HG02938 (cell line): ENCODE measurements around the gene MTHFR.
"Not testable (repeated sequence)": the region's sequence is repeated elsewhere in the genome, so short reads cannot be mapped to it uniquely, and the experiment has no call there.

ENCODE experiments used
- ATAC-seq: cut with Tn5 transposase; IDR thresholded peaks from one replicate; pipeline ENCODE4 v1.9.1; 2021; ENCODE audit warnings: mild to moderate bottlenecking, moderate library complexity; ENCODE audit not compliant: unreplicated experiment

MTHFR gene

DNA sequence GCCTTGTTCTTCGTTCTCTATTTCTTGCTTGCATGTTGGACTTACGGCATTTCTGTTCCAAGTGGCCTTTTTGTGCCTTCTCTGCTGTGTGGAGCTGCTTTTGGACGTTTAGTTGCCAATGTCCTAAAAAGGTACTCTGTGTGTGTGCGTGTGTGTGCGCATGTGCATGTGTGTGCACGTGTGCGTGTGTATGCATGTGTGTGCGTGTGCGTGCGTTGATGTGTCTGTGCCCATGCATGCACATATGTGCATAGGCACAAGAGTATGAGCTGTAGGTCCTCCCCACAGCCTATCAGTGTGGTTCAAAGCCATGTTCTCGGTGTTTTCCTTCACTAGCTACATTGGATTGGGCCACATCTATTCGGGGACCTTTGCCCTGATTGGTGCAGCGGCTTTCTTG is 28.1 kb upstream of the MTHFR start:
- no peak for ATAC-seq

DNA sequence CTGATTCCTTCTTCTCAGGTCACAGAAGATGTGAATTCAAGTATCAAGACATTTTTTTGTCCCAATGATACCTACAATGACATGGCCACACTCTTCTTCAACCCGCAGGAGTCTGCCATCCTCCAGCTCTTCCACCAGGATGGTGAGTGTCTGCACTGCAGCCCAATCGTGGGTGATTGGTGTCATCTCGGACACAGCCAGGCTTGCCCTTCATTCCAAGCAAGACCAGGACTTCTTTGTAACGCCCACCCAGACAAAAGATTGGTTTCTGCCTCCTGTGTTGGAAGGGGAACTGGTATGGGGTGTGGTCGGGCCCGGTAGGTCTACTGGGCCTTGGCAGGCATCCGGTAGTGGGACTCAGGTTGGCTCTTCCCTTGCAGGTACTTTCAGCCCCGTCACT is 27.7 kb upstream of the MTHFR start:
- ATAC-seq, result no peak

DNA sequence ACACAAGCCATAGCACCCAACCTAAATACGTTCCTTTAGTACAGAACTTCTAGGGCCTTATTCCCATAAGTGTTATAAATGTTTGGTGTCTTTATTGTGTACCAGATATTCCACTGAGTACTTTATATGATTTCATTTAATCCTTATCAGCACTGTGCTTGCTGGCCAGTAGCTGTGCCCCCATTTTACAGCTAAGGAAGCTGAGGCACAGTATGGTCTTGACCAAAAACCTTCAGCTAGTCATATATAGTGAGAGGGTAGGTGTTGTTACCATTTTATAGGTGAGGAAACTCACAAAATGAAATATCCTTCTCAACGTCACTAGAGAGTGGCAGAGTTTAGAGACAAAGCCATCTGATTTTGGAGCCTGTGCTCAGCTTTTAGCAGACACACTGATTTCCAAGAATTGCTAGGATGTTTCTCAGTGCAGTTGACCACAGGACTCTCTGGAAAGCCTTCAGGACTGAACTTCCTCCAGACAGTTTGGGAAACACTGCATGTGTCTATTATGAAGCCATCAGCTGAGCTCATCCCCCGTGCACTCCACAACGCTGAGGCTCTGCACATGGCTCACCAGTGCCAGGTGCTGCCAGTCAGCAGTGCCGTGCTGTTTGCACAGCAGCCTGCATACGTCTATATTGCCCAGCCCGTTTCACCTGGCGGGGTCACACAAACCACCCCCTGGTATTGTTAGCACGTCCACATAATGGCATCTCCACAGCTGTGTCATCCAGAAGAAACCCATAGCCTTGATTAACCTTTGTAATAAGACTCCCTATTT is 26.4 kb upstream of the MTHFR start:
- no peak for ATAC-seq

GRCh38 chr1:11828511-11828910 is 22.7 kb upstream of the MTHFR start:
- ATAC-seq, result no peak

- no peak for ATAC-seq
Observed at GRCh38 chr1:11826946-11827345, 21.2 kb upstream of the MTHFR start.

DNA sequence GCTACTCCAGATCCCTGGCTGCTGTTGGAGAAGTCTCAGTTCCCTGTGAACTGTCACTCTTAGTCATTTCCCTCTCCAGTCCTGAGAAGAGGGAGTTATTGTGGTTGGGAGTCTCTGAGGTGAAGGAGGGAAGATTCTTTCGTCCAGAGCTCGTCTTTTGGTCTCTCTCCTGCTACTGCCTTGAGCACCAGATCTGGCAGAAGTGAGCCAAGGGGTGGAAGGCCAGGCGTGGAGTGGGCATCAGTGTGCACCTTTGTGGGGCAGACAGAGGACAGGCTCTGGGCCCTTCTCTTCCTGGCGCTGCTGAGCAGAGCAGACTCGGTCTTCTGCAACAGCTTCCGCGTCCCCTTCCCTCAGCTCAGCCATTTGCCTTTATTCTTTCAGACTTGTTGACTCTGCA is 19.4 kb upstream of the MTHFR start:
- no peak for ATAC-seq

- no peak for ATAC-seq
Observed at GRCh38 chr1:11823366-11824137, 17.8 kb upstream of the MTHFR start.

DNA sequence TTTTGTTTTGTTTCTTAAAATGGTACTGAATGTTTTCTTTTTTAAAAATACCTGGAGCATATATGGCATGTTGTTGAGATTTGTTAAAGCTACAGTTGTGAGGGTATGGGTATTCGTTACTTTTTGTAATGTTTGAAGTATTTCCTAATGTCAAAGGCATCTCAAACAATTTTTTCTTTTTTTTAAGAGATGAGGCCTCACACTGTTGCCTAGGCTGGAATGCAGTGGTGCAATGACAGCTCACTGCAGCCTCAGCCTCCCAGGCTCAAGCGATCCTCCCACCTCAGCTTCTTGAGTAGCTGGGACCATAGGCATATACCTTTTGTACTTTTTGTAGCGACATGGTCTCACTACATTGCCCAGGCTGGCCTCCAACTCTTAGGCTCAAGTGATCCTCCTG is 16.3 kb upstream of the MTHFR start:
- no peak for ATAC-seq

DNA sequence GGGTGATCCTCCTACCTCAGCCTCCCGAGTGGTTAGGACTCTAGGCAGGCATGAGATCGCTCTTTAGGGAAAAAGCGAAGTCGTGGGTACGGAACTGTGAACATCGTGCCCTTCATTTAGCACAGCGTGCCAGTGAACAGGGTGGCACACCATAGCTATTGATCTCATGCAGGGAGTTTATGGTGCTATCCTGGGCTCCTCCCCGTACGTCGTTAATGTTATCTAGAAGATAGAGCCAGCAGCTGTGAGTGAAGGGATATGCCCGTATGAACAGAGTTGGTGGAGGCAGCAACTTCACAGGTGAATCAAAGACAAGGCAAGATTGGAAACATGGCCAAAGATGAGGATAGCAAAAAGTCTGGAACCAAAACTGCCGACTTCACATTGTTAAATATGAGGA is 11.4 kb upstream of the MTHFR start:
- ATAC-seq, result no peak

DNA sequence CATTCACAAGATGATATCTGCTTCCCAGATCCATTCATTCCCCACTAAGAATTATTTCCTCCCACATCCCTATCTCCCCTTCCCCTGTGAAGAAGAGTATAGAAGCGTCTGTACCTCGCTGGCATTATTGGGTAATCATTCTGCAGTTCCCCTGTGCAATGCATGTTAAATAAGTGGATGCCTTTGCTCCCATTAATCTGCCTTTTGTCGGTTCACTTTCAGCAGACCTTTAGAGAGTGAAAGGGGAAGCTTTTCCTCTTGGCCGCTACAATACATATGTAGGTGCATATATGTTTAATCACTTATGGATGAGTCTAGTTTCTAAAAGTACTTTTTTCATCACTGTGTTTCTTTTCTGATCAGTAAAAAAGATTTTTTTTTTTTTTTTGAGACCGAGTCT is 7.3 kb upstream of the MTHFR start:
- no peak for ATAC-seq

DNA sequence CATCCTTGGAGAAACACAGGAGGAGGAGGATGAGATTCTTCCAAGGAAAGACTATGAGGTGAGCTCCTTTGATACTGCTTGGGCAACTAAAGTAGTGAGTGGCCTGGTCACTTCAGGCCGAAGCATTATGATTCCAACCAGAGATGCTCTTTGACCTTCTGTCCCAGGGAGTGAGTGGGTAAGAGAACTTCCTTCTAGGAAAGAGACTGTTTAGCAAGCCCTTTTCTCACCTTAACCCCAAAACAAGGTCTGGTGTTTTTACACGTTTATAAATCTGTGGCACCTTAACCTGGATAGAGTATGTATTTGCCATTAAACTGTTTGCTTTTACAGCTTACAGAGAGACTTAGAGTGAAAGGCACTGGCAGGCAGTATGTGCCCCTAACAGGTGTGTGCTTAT is 1.4 kb upstream of the MTHFR start:
- no peak for ATAC-seq

- ATAC-seq, result peak; percentile 37
Observed at GRCh38 chr1:11806307-11806936, 658 bp upstream of the MTHFR start.

DNA sequence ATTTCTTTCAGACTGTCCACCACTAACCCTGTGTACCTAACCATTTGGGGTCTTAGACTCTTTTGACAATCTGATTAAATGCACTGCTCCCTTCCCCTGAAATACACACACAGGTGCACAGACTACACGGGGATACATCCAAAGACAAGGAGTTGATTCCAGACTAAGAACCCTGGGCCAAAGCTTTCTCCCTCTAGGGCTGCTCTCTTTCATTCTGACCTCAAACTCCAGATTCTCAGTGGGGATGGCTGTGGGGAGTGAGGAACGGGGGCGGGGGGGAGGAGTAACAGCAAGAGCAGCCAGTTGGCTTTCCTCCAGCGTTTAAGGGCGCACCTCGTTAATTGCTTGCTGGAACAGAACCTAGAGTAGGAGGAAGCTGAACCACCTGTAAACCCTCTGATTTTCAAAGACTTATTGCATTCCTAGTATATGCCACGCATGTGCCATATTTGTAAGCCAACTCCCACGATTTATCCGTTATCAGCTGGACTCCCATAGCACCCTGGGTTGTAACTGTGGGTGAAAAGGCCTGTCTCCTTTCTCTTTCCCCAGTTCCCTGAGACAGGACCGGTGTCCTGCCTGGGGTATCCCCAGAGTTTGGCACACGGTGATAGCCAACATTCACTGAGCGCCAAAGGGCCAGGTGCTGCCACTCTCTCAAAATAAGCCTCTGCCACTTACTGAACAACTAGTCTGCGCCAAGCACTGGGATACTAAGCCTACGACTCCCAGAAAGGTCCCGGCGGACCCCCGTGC is 920 bp downstream of the MTHFR start:
- ATAC-seq, result no peak

- ATAC-seq, result not testable (repeated sequence)
Observed at GRCh38 chr1:11803924-11804665, 1.7 kb downstream of the MTHFR start.

DNA sequence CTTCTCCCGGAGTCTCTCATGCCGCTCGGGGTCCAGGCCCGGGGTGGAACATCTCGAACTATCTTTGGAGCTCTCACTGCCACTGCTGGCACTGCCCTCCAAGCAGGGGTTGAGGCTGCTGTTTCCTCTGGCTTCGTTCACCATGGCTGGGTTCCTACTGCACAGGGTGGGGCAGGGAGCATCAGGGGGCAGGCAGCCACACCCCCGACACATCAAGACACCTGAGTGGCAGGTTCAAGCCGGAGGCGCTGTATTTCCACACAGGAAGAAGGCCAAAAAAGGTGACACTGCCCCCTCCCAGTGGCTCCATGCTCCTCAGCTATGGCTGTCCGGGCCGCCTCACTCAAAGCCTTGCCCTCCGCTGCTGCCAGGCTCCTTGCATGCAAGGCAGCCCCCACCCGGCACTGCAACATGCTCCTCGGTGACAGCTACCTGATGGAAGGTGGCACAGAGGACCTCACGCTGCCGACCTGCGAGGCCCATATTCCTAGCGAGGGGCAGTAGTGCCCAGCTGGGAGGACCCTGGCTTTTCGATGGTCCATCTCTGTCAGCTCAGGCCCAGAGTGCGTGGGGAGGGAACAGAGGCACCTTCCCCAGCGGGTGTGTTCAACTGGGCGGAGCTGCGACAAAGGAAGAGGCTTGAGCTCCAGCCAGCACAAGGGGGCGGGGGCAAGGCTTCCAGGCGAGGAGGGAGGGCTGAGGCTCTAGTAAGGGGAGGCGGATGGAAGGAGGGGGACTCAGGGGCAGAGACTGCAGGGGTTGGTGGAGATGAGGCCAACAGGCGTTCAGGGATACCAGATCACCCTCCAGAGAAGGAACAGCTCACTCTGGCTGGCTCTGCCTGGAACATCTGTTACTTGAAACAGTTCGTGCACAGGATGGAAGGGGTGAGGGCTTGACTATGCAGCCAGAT is 2.5 kb downstream of the MTHFR start:
- ATAC-seq, result no peak

DNA sequence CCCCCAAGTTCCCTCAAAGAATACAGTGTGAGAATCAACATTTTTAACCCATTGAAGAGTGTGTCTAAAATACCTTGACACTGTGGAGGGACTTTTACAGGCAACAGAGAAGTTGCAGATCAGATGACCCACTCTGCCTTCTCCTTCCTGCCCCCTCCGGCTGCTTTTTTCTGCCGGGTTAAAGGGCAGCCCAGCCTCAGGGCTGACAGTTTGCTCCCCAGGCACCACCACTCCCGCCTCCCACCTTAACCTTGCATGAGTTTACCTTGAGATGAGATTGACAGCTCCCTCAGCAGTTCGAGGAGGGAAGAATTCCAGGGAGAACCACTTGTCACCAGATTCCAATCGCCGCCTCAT is 3.2 kb downstream of the MTHFR start:
- no peak for ATAC-seq

DNA sequence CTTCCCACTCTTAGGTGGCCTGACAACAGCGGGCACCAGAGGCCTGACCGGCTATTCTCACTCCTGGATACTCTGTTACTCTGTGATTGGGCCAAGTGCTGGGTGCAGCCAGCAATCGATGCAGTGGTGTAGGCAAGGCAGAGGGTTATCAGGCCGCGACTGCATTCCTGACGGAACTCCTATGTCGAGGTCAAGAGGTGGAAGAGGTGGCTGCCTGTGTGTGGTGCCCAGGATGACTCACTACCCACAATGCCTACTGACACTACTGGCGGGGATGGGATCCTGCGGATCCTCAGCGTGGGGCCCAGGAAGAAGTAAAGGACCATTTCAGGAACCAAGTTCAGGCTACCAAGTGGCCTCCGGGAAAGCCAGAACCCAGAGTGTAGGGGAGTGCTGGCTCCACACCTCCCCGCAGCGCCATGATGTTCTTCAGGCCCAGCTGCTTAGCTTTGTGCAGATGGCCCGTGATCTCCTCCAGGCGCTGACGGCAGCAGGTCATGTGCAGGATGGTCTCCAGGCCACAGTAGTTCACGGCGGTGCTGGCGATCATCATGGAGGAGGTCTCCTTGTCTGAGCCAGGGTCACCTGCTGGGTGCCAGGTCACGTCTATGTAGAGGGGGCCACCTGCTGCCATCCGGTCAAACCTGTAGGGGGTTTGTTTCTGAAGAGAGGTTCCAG is 4.9 kb downstream of the MTHFR start:
- ATAC-seq, result no peak

- ATAC-seq, result no peak
Observed at GRCh38 chr1:11800391-11800755, 5.4 kb downstream of the MTHFR start.

DNA sequence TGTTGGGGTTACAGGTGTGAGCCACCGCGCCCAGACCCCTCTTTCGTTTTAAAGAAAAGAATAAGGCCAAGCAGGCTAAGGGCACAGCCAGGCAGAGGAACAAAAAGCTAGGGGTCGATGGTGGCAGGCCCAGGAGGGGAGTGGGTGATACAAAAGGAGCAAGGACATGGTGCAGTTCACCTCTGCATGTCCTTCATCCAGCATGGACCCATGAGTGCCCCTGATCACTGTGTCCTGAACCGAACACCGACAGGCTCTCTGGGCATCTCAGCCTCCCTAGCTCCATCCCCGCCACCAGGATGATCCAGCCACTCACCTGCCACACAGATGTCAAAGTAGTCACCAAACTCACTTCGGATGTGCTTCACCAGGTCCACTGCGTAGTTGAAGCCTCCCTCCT is 5.9 kb downstream of the MTHFR start:
- ATAC-seq, result no peak
